ENCODE data around the gene USP24. TPM values are rescaled to one million over a fixed set of nuclear protein-coding genes. Genes with fewer than 3 reads are reported as not detected.
A peak's percentile ranks its signal among the peaks of the same experiment; 100 is the strongest.

USP24 gene
- total RNA-seq, 1 experiment from 2014 or later = 35.3 TPM

- Histone ChIP-seq H3T11ph (ENCODE audit: low read length) (no peak overlapping the region), H2AFZ (ENCODE audit: low read length) (no peak overlapping the region), H2AK5ac (ENCODE audit: insufficient read length, low read length) (no peak overlapping the region), H4K5ac (ENCODE audit: insufficient read length, low read depth, low read length) (no peak overlapping the region), H4K20me1 (ENCODE audit: control insufficient read depth, insufficient read depth, insufficient read length) (no peaks in the 10 kb centered on the region), H3K4me1 (ENCODE audit: insufficient read depth, low read length) (peaks cover 9% of the 10 kb centered on the region; the same call in 1 of the 2 replicates), H3K4me2 (ENCODE audit: insufficient read depth, insufficient read length, low read length) (no peak overlapping the region), H2BK20ac (ENCODE audit: low read depth, low read length, poor library complexity, severe bottlenecking) (no peak overlapping the region), H4K91ac (ENCODE audit: insufficient read length, low read depth, low read length) (no peak overlapping the region), H3K14ac (ENCODE audit: insufficient read depth, low read length) (no peak overlapping the region), H3K18ac (ENCODE audit: insufficient read length, low read depth, low read length) (no peak overlapping the region), H3K23ac (ENCODE audit: insufficient read length, low read depth, low read length) (no peak overlapping the region), H2BK15ac (ENCODE audit: low read depth, low read length) (no peak overlapping the region), H3K56ac (ENCODE audit: insufficient read length, low read depth, low read length) (no peak overlapping the region), H3K9ac (ENCODE audit: extremely low read depth, insufficient read length, low read length) (no peak overlapping the region), H3K23me2 (ENCODE audit: insufficient read length, low read depth, low read length, poor library complexity, severe bottlenecking) (peaks cover 21% of the 10 kb centered on the region), H2BK5ac (ENCODE audit: insufficient read length, low read length) (no peak overlapping the region), H3K79me2 (ENCODE audit: insufficient read depth, low read length) (peaks cover 12% of the 10 kb centered on the region; the same call in 1 of the 2 replicates), H3K9me3 (ENCODE audit: control insufficient read depth, low read depth, low read length) (no peaks in the 10 kb centered on the region), H3K27ac (ENCODE audit: insufficient read length, low read depth, low read length) (no peak overlapping the region), H4K8ac (replicated peaks; ENCODE audit: insufficient read length, low read depth, low read length) (no peak overlapping the region), H3K79me1 (ENCODE audit: insufficient read depth, low read depth, low read length, poor library complexity, severe bottlenecking) (no peaks in the 10 kb centered on the region), H3K27me3 (ENCODE audit: insufficient read depth, low read length) (peaks cover 11% of the 10 kb centered on the region; the same call in 1 of the 2 replicates), H2BK12ac (ENCODE audit: insufficient read length, low read depth, low read length) (no peak overlapping the region), H2BK120ac (ENCODE audit: low read depth, low read length, poor library complexity, severe bottlenecking) (no peak overlapping the region), H3K4ac (ENCODE audit: low read depth, low read length) (no peak overlapping the region)
- Mint-ChIP-seq H3K9me3 (no peaks in the 10 kb centered on the region; a peak in 2 of 5 replicates), H3K36me3 (ENCODE audit: insufficient read depth in 1 of 3, low read depth in 3 of 3) (peaks cover 2 to 14% (median 7%) of the 10 kb centered on the region in 3 experiments; a peak in 5 of 7 replicates), H3K27ac (no peak overlapping the region; a peak in 1 of 7 replicates), H3K27me3 (ENCODE audit: low read depth) (peaks cover 49% of the 10 kb centered on the region), H3K4me3 (peak overlapping the region in 1 of 2 experiments; percentile 53; a peak in 2 of 5 replicates), H3K4me1 (peaks cover 38 to 49% of the 10 kb centered on the region in 2 experiments)
- no peak for DNase-seq
- WGBS (ENCODE audit: extremely low coverage, insufficient read length, low lambda C conversion rate) = no CpG with 5 or more reads among the region's 8 CpGs
- no peak for TF ChIP-seq CTCF (conservative IDR thresholded peaks at IDR 0.05)
Measured at GRCh38 chr1:55037733-55038551, 177.2 kb downstream of the USP24 start.

All from H9 (cell line).